Measurements from ENCODE around the gene MS4A3.
"Not testable (repeated sequence)": the region's sequence is repeated elsewhere in the genome, so short reads cannot be mapped to it uniquely, and the experiment has no call there.

Gene MS4A3

DNA sequence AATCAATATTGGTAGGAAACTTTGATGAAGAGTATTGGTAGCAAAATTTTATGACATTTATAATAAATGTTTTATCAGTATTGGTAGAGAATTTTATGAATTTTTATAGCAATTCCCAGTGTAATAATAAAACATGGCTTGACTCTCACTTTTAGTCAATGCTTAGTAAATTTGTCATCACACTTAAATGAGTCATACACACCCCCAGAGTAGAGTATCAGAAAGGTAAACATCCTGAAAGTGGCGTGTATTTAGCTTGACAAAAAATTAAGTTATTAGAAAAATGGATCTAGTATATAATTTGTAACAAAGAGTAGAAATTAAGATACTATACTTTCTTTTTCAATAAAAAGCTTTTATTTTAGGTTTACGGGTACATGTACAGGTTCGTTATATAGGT is 2.6 kb downstream of the MS4A3 start:
- TF ChIP-seq, protein P1, sequence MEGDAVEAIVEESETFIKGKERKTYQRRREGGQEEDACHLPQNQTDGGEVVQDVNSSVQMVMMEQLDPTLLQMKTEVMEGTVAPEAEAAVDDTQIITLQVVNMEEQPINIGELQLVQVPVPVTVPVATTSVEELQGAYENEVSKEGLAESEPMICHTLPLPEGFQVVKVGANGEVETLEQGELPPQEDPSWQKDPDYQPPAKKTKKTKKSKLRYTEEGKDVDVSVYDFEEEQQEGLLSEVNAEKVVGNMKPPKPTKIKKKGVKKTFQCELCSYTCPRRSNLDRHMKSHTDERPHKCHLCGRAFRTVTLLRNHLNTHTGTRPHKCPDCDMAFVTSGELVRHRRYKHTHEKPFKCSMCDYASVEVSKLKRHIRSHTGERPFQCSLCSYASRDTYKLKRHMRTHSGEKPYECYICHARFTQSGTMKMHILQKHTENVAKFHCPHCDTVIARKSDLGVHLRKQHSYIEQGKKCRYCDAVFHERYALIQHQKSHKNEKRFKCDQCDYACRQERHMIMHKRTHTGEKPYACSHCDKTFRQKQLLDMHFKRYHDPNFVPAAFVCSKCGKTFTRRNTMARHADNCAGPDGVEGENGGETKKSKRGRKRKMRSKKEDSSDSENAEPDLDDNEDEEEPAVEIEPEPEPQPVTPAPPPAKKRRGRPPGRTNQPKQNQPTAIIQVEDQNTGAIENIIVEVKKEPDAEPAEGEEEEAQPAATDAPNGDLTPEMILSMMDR (conservative IDR thresholded peaks at IDR 0.05; ENCODE audit: low read length): no peak

GRCh38 chr11:60059521-60060240 is 3.2 kb downstream of the MS4A3 start:
- no peak overlapping the region for H3K4me3 ChIP-seq (ENCODE audit: low read length)
- TF ChIP-seq, protein P1 (conservative IDR thresholded peaks at IDR 0.05; ENCODE audit: low read length): no peak
- DNase-seq (ENCODE audit: low read depth): no peak

More for the DNA sequence above, 2.6 kb downstream of the MS4A3 start:
- H3K4me3 ChIP-seq (ENCODE audit: low read length): no peak overlapping the region
- DNase-seq (ENCODE audit: low read depth): no peak

DNA sequence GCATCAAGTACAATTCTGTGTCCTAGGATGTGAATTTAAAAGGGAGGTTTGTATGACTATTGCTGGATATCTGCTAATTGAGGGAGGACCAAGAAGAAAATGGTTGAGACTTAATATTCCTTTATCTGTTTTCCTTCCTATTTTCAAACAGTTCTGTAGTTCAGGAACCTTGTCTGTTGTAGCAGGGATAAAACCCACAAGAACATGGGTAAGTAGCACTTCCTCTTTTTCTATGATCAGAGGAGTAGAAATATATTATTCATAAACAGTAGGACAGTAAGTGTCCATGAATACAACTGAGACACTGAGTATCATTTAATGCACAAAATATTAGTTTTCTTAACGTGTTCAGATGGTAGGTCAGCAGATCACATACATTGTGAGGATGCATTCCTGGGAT is 7.6 kb downstream of the MS4A3 start:
- TF ChIP-seq, protein P1 (conservative IDR thresholded peaks at IDR 0.05; ENCODE audit: low read length): no peak
- no peak for DNase-seq (ENCODE audit: low read depth)
- no peak overlapping the region for H3K4me3 ChIP-seq (ENCODE audit: low read length)

DNA sequence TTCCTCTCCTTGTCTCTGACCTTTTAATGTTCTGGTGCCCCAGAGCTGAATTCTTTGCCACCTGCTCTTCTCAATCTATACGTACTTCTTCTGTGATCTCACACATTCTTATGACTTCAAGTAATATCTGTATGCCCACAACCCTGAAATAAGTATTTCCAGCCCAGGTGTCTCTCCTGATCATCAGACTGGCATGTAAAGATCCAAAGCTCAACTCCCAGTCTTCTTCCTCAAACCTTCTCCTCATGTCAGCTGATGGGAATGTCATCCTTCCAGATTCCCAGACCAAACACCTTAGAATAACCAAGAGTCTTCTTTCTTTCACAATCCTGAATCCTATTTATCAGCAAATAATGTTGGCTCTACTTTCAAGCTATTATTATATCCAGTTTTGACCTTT is 9.3 kb downstream of the MS4A3 start:
- TF ChIP-seq, protein P1 (conservative IDR thresholded peaks at IDR 0.05; ENCODE audit: low read length): no peak
- no peak overlapping the region for H3K4me3 ChIP-seq (ENCODE audit: low read length)
- no peak for DNase-seq (ENCODE audit: low read depth)

GRCh38 chr11:60069450-60069849 is 13.0 kb downstream of the MS4A3 start:
- TF ChIP-seq, protein P1 (conservative IDR thresholded peaks at IDR 0.05; ENCODE audit: low read length): no peak
- no peak for DNase-seq (ENCODE audit: low read depth)
- H3K4me3 ChIP-seq (ENCODE audit: low read length): no peak overlapping the region

- DNase-seq (ENCODE audit: low read depth); H3K4me3 ChIP-seq (ENCODE audit: low read length): not testable (repeated sequence)
Observed at GRCh38 chr11:60071644-60072043, 15.2 kb downstream of the MS4A3 start.

- DNase-seq (ENCODE audit: low read depth): no peak
- TF ChIP-seq, protein P1 (conservative IDR thresholded peaks at IDR 0.05; ENCODE audit: low read length): no peak
- H3K4me3 ChIP-seq (ENCODE audit: low read length): no peak overlapping the region
Observed at GRCh38 chr11:60077216-60077817, 20.9 kb downstream of the MS4A3 start.

Measured in AG10803 (cell line).